Activated CD4-positive, alpha-beta T cell treated with anti-CD3 and anti-CD28 coated beads, Interleukin-2, amount 50 U/mL, for 1 hour (primary cell): ENCODE data around the gene CTU2.
"Not testable (repeated sequence)": the region's sequence is repeated elsewhere in the genome, so short reads cannot be mapped to it uniquely, and the experiment has no call there.

Experiments used
- DNase-seq: peaks from one replicate; pipeline ENCODE4 v3.0.0-alpha.2; 2020

CTU2 gene

GRCh38 chr16:88706229-88706964 is at the start of gene CTU2, which contains the start of gene RNF166:
Gene CTU2, plus strand, starts transcription at chr16:88706503. Its CDS starts 28 bp downstream, at chr16:88706531.
Gene RNF166, minus strand, starts transcription at chr16:88706408. Its CDS starts 83 bp downstream, at chr16:88706325.
- DNase-seq = peak; percentile 91

- DNase-seq = no peak
These were observed 48.9 kb upstream of the CTU2 start for GRCh38 chr16:88657371-88657770.

GRCh38 chr16:88658714-88659113 is 47.6 kb upstream of the CTU2 start:
- DNase-seq = no peak

- no peak for DNase-seq
These were observed 47.1 kb upstream of the CTU2 start for GRCh38 chr16:88659160-88659559.

GRCh38 chr16:88661468-88661867 is 44.8 kb upstream of the CTU2 start:
- DNase-seq = no peak

- no peak for DNase-seq
These were observed 44.0 kb upstream of the CTU2 start for GRCh38 chr16:88662222-88662842.

GRCh38 chr16:88662843-88663606 is 43.3 kb upstream of the CTU2 start, which contains the start of gene MVD:
Gene MVD, minus strand, starts transcription at chr16:88663091. Its CDS starts 11 bp downstream, at chr16:88663080.
- DNase-seq = peak; percentile 94

- DNase-seq = no peak
These were observed 41.2 kb upstream of the CTU2 start for GRCh38 chr16:88665148-88665547.

GRCh38 chr16:88665570-88665969 is 40.7 kb upstream of the CTU2 start:
- DNase-seq = no peak

GRCh38 chr16:88667461-88667860 is 38.8 kb upstream of the CTU2 start:
- DNase-seq = no peak

GRCh38 chr16:88669493-88669892 is 36.8 kb upstream of the CTU2 start:
- not testable (repeated sequence) for DNase-seq

- no peak for DNase-seq
These were observed 36.3 kb upstream of the CTU2 start for GRCh38 chr16:88669980-88670379.

GRCh38 chr16:88671806-88672205 is 34.5 kb upstream of the CTU2 start:
- DNase-seq = no peak

- DNase-seq = no peak
These were observed 33.5 kb upstream of the CTU2 start for GRCh38 chr16:88672776-88673175.

GRCh38 chr16:88673716-88674379 is 32.5 kb upstream of the CTU2 start:
- DNase-seq = no peak

- DNase-seq = no peak
These were observed 29.6 kb upstream of the CTU2 start for GRCh38 chr16:88676502-88677242.

- DNase-seq = no peak
These were observed 28.6 kb upstream of the CTU2 start for GRCh38 chr16:88677721-88678120.

- DNase-seq = no peak
These were observed 27.9 kb upstream of the CTU2 start for GRCh38 chr16:88678224-88678979.

- no peak for DNase-seq
These were observed 25.7 kb upstream of the CTU2 start for GRCh38 chr16:88680554-88681083.

GRCh38 chr16:88681084-88681680 is 25.1 kb upstream of the CTU2 start:
- peak; percentile 57 for DNase-seq
